Raji (cell line): ENCODE results near the gene ITGA2B.

Experiments
- POLR2A ChIP-seq: IDR thresholded peaks from 2 replicates; pipeline ENCODE4 v1.6.1; 2011; ENCODE audit warnings: low read depth, low read length, control low read depth; ENCODE audit not compliant: insufficient read depth

The ITGA2B gene

GRCh38 chr17:44381810-44382305, 7.6 kb downstream of the ITGA2B start:
- TF ChIP-seq POLR2A, result no peak

- TF ChIP-seq POLR2A, result no peak
These were observed 8.7 kb downstream of the ITGA2B start for GRCh38 chr17:44380767-44381166.

- no peak for TF ChIP-seq POLR2A
These were observed 9.6 kb downstream of the ITGA2B start for GRCh38 chr17:44379887-44380286.

DNA sequence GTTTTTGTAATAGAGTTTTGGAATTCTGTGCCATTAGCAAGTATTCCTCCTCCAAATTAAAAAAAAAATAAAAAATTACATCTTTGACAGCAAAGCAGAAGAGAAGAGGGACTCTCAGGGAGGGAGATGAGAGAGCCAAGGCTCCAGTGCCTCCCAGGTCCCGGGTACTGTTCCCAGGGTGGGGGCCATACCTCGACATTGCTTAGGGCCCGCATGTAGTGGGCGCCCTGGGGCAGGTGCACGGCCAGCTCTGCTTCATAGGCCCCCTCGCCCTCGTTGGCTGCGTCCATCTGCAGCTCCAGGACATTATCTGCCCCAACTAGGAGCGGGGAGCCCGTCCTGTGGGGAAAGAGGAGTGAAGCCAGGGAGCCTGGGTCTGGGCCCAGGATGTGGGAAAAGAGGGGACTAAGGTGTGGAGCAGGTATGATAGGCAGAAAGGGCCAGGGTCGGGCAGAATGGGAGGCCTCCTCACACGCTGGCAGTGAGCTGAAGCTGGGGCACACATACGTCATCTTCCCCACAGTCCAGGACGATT, 11.2 kb downstream of the ITGA2B start:
- TF ChIP-seq POLR2A, result no peak

DNA sequence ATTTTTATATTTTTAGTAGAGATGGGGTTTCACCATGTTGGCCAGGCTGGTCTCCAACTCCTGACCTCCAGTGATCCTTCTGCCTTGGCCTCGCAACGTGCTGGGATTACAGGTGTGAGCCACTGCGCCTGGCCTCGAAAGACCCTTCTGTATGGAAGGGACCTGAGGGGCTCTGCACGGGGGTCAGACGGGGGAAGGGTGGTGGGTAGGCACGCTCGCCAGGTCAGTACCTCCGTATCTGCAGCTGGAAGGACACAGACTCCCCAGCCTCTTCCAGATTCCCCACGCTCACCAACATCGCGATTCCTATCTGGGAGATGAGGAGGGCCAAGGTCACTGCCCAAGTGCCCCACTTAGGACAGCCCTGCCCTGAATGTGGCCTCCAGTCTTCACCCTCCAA, 12.7 kb downstream of the ITGA2B start:
- TF ChIP-seq POLR2A, result no peak

DNA sequence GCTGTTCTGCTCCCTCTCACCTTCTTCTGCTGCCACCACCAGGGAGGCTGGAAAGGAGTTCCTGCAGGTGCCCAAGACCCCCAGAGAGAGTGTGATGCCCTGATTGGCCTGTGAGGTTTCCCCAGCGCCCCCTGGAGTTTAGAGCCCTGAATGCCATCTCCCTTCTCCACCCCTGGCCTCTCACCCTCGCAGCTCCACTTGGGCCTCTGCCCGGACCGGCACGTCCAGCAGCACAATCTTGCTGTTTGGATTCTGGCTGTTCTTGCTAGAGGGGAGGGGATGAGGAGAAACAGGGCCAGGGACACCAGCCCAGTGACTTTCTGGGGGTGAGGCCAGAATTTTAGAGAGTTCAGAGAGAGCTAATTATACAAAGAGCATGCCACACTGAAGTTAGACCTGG, 13.3 kb downstream of the ITGA2B start:
- no peak for TF ChIP-seq POLR2A

- TF ChIP-seq POLR2A, result no peak
These were observed 14.0 kb downstream of the ITGA2B start for GRCh38 chr17:44375196-44376017.

GRCh38 chr17:44374306-44375195, 14.9 kb downstream of the ITGA2B start:
- TF ChIP-seq POLR2A, result no peak

DNA sequence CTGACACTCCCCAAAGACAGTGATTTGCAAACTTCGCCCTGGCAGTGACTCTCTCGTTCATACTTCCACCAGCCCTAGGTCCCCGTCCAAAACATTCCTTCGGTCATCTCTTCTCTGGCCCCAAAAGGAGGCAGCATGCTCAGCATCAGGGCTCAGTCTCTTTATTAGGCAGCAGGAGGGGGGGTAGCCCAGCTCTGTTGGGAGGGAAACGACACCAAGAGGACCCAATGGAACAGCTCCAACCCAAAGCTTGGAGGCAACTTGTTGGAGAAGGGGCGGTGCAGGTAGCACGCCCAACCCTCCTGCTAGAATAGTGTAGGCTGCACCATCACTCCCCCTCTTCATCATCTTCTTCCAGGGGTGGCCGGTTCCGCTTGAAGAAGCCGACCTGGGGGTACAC, 17.4 kb downstream of the ITGA2B start:
- no peak for TF ChIP-seq POLR2A

- no peak for TF ChIP-seq POLR2A
These were observed 22.0 kb downstream of the ITGA2B start for GRCh38 chr17:44367231-44367979.

GRCh38 chr17:44363613-44364159, 25.8 kb downstream of the ITGA2B start, which contains the start of gene FAM171A2:
Gene FAM171A2 (minus strand): TSS chr17:44363853. CDS start chr17:44363714, 139 bp downstream.
- TF ChIP-seq POLR2A, result peak; percentile 51

DNA sequence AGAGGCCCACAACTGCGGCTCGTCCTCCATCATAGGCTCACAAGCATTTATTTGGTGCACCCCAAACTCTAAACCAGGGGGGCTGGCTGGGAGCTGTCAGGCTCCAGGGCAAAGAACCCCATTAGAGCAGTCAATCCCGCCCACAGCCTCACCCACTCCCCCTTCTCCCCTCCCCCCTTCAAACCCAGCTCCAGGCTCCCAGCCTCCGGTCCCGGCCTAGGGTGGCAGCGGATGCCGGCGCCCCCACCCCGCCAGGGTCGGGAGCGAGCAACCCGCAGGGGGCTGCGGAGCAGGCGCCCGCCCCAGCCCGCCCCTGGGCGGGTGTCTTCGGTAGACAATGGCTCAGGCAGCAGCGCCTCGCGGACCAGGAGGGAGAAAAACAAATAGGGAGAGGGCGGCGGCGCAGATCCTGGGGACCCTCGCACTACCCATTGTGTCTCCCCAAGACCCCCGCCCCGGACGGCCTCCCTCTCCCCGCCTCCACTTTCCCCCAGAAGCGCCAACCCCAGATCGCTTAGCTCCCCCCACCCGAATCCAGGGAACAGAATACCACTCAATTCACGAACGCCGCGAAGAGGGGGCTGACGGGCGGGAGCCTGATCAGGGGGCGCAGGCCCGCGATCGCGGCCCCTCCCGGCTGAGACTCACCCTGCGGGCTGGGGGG, 26.4 kb downstream of the ITGA2B start:
- no peak for TF ChIP-seq POLR2A

GRCh38 chr17:44362459-44362948, 26.9 kb downstream of the ITGA2B start:
- no peak for TF ChIP-seq POLR2A
